ENCODE data around the gene C7orf57. TPM values are rescaled to one million over a fixed set of nuclear protein-coding genes. Genes with fewer than 3 reads are reported as not detected.

Gene C7orf57
- total and polyA plus RNA-seq, 7 donors, result not detected

GRCh38 chr7:48052748-48053147 is 17.4 kb downstream of the C7orf57 start:
- no peak for TF ChIP-seq POLR2A (IDR thresholded peaks at IDR 0.05)
- TF ChIP-seq POLR2AphosphoS5 (IDR thresholded peaks at IDR 0.05), result no peak
- TF ChIP-seq, protein P1, sequence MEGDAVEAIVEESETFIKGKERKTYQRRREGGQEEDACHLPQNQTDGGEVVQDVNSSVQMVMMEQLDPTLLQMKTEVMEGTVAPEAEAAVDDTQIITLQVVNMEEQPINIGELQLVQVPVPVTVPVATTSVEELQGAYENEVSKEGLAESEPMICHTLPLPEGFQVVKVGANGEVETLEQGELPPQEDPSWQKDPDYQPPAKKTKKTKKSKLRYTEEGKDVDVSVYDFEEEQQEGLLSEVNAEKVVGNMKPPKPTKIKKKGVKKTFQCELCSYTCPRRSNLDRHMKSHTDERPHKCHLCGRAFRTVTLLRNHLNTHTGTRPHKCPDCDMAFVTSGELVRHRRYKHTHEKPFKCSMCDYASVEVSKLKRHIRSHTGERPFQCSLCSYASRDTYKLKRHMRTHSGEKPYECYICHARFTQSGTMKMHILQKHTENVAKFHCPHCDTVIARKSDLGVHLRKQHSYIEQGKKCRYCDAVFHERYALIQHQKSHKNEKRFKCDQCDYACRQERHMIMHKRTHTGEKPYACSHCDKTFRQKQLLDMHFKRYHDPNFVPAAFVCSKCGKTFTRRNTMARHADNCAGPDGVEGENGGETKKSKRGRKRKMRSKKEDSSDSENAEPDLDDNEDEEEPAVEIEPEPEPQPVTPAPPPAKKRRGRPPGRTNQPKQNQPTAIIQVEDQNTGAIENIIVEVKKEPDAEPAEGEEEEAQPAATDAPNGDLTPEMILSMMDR (IDR thresholded peaks at IDR 0.05), result no peak
- TF ChIP-seq EP300 (IDR thresholded peaks at IDR 0.05), result no peak
- no peak overlapping the region for H3K4me3 ChIP-seq
- no peaks in the 10 kb centered on the region for H3K27me3 ChIP-seq
- no peaks in the 10 kb centered on the region for H3K4me1 ChIP-seq
- H3K36me3 ChIP-seq, result no peaks in the 10 kb centered on the region
- intact Hi-C loops (cut with DNase I), result no loop called here
- DNase-seq, result no peak
- 64 to 70% methylated on average over 8 of the region's 8 CpGs for WGBS, 2 donors
- no peaks in the 10 kb centered on the region for H3K9me3 ChIP-seq
- H3K27ac ChIP-seq, result no peak overlapping the region

GRCh38 chr7:48053736-48054135 is 18.4 kb downstream of the C7orf57 start:
- Histone ChIP-seq H3K27me3 (no peaks in the 10 kb centered on the region), H3K4me1 (no peaks in the 10 kb centered on the region), H3K9me3 (no peaks in the 10 kb centered on the region), H3K36me3 (no peaks in the 10 kb centered on the region), H3K4me3 (no peak overlapping the region), H3K27ac (no peak overlapping the region)
- WGBS, 2 donors, result 76 to 86% methylated on average over 2 of the region's 2 CpGs
- no peak for DNase-seq
- intact Hi-C loops (cut with DNase I), result no loop called here
- TF ChIP-seq, protein P1 (IDR thresholded peaks at IDR 0.05), result no peak
- no peak for TF ChIP-seq EP300 (IDR thresholded peaks at IDR 0.05)
- TF ChIP-seq POLR2A (IDR thresholded peaks at IDR 0.05), result no peak
- TF ChIP-seq POLR2AphosphoS5 (IDR thresholded peaks at IDR 0.05), result no peak

DNA sequence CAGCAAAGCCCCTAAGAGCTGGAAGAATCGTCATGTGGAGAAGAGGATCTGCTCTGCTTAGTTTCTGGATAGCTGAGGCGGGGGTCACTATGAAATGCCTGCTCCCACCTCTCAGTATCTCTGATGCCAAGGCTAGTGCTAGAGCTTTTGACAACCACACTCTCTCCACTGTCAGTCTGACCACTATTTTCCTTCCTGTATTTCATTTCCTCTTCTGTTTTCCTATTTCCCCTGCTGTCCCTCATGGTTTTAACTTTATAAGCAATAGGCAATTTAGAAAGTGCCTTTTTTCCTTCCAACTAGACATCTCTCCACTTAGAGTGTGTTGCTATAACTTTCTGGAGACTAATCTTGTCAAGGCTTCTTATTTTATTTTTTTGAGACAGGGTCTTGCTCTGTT is 23.6 kb downstream of the C7orf57 start:
- Histone ChIP-seq H3K9me3 (peaks cover 0 to 3% (median 0%) of the 10 kb centered on the region in 4 donors), H3K27ac (no peak overlapping the region), H3K4me1 (no peaks in the 10 kb centered on the region), H3K36me3 (no peaks in the 10 kb centered on the region), H3K4me3 (no peak overlapping the region), H3K27me3 (no peaks in the 10 kb centered on the region)
- no peak for TF ChIP-seq POLR2AphosphoS5 (IDR thresholded peaks at IDR 0.05)
- no peak for TF ChIP-seq EP300 (IDR thresholded peaks at IDR 0.05)
- WGBS, 2 donors, result 70 to 83% methylated on average over 2 of the region's 2 CpGs
- DNase-seq, result no peak
- intact Hi-C loops (cut with DNase I), result no loop called here

DNA sequence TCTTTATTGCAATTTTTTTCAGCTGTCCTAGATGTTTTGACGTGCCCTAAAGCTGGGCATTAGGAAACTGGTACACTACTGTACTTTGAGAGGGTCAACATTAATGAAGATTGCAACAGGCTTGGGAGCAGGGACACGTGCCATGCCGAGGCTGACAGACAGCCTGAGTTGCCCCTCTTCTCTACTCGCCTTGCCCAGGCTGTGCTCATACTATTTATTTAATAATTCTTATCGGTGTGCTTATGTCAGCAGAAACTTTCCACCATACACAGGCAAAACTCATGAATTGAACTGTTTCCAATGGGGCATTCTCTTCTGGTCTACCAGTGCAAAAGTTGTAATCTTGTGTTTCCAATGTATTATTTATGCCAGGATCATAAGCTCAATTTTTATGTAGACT is 24.4 kb downstream of the C7orf57 start:
- intact Hi-C loops (cut with DNase I), result no loop called here
- TF ChIP-seq EP300 (IDR thresholded peaks at IDR 0.05), result no peak
- TF ChIP-seq, protein P1 (IDR thresholded peaks at IDR 0.05), result no peak
- TF ChIP-seq POLR2A (IDR thresholded peaks at IDR 0.05), result no peak
- TF ChIP-seq POLR2AphosphoS5 (IDR thresholded peaks at IDR 0.05), result no peak
- Histone ChIP-seq H3K9me3 (peaks cover 0 to 3% (median 0%) of the 10 kb centered on the region in 4 donors), H3K27me3 (no peaks in the 10 kb centered on the region), H3K4me3 (no peak overlapping the region), H3K27ac (no peak overlapping the region), H3K4me1 (no peaks in the 10 kb centered on the region), H3K36me3 (no peaks in the 10 kb centered on the region)
- no peak for DNase-seq
- WGBS, 2 donors, result 93% methylated on average over 5 of the region's 5 CpGs

GRCh38 chr7:48063985-48064384 is 28.6 kb downstream of the C7orf57 start:
- Histone ChIP-seq H3K27me3 (no peaks in the 10 kb centered on the region), H3K9me3 (peaks cover 0 to 3% (median 0%) of the 10 kb centered on the region in 4 donors), H3K4me3 (no peak overlapping the region), H3K4me1 (no peaks in the 10 kb centered on the region), H3K36me3 (no peaks in the 10 kb centered on the region), H3K27ac (no peak overlapping the region)
- intact Hi-C loops (cut with DNase I), result no loop called here
- no peak for TF ChIP-seq POLR2A (IDR thresholded peaks at IDR 0.05)
- no peak for TF ChIP-seq POLR2AphosphoS5 (IDR thresholded peaks at IDR 0.05)
- TF ChIP-seq, protein P1 (IDR thresholded peaks at IDR 0.05), result no peak
- TF ChIP-seq EP300 (IDR thresholded peaks at IDR 0.05), result no peak
- WGBS, 2 donors, result 86 to 93% methylated on average over 1 of the region's 1 CpG
- DNase-seq, result no peak

All from sigmoid colon (tissue), 7 donors.